ENCODE measurements around the gene CAMTA1.

CAMTA1 gene

DNA sequence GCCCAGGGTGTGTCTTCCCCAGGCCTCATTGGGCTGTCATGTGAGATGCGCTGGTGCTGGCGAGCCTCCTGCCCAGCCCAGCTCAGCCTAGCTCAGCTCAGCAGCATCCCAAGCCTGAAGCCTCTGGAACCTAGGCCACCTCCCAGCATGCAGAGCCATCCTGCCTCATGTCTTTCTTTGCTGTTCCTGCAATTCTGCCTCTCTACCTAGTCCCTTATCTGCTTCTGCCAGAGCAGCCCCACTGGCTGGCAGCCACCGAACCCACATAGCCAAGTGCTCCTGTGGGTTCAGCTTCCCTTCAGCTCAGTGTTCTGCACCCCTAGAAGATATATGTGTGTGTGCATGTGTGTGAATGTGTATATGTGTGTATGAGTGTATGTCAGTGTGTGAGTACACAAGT is 694.3 kb downstream of the CAMTA1 start:
- H3K4me3 ChIP-seq (ENCODE audit: low read length): no peak overlapping the region
- no peak for DNase-seq (ENCODE audit: low read depth)
- TF ChIP-seq, protein P1, sequence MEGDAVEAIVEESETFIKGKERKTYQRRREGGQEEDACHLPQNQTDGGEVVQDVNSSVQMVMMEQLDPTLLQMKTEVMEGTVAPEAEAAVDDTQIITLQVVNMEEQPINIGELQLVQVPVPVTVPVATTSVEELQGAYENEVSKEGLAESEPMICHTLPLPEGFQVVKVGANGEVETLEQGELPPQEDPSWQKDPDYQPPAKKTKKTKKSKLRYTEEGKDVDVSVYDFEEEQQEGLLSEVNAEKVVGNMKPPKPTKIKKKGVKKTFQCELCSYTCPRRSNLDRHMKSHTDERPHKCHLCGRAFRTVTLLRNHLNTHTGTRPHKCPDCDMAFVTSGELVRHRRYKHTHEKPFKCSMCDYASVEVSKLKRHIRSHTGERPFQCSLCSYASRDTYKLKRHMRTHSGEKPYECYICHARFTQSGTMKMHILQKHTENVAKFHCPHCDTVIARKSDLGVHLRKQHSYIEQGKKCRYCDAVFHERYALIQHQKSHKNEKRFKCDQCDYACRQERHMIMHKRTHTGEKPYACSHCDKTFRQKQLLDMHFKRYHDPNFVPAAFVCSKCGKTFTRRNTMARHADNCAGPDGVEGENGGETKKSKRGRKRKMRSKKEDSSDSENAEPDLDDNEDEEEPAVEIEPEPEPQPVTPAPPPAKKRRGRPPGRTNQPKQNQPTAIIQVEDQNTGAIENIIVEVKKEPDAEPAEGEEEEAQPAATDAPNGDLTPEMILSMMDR (IDR thresholded peaks at IDR 0.05; ENCODE audit: insufficient read depth, low read depth, low read length, missing control alignments): no peak

DNA sequence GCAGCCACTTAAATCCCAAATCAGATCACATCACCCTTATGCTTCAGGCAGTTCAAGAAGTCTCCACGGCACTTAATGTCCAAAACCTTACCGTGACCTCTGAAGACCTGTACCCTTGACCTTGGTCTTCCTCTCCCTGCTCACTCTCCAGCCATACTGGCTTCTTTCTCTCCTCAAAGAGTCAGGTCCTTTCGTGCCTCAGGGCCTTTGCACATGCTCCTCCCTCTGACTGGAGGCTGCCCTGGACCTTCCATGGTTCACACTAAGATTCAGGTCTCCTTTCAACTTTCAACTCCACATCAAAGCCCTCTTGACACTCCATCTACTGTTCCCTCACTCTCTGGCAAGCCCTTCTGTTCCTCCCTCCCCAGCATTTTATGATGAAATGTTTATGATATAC is 695.9 kb downstream of the CAMTA1 start:
- TF ChIP-seq, protein P1 (IDR thresholded peaks at IDR 0.05; ENCODE audit: insufficient read depth, low read depth, low read length, missing control alignments): no peak
- no peak for DNase-seq (ENCODE audit: low read depth)
- H3K4me3 ChIP-seq (ENCODE audit: low read length): no peak overlapping the region

DNA sequence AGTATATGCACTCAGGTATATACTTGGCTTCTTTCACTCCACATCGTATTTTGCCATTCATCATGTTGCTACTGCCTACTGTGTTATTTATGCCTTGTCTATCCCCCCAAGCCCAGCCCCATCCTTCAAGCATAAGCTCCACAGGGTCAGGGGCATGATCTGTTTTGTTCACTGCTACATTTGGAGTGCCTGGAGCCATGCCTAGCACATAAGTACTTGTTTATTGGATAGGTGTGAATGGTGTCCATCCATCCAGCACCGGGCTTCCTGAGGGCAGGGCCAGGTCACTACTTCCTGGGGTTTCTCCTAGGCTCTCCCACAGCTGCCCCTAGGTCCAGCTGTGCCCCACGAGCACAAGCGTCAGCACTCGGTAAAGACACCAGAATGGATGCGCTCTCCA is 696.8 kb downstream of the CAMTA1 start:
- TF ChIP-seq, protein P1 (IDR thresholded peaks at IDR 0.05; ENCODE audit: insufficient read depth, low read depth, low read length, missing control alignments): no peak
- H3K4me3 ChIP-seq (ENCODE audit: low read length): no peak overlapping the region
- DNase-seq (ENCODE audit: low read depth): no peak

DNA sequence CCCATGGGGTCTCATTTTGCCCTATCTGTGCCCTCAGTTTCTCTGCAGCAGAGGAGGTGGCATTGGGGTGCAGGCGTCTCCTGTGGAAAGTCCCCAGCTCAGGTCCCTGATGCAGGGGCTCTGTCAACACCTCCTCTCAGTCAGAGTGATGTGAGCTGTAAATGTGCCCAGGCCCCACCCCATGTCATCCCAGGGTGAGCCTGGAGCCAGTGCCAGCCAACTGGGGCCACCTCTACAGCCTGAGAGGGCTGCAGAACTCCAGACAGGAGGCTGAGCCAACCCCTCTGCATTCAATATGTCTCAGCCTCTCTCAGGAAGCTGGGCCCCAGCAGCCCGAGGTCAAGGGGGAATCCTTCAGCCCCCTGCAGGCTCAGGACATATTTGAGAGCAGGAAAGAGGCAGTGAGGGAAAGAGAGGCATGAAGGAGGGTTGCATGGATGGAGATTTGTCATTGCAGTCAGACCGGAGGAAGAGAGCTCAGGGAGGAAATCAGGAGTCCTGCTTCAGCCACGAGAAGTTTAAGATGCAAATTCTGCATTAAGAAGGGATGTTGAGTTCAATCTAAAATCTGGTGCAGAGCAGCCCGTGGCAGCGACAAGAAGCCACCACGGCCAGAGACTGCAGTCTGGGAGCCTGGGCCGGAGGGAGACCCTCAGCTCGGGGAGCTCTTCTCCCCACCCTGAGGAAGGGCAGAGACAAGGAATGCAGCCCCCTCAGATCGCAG is 697.7 kb downstream of the CAMTA1 start:
- TF ChIP-seq, protein P1 (IDR thresholded peaks at IDR 0.05; ENCODE audit: insufficient read depth, low read depth, low read length, missing control alignments): no peak
- DNase-seq (ENCODE audit: low read depth): no peak
- H3K4me3 ChIP-seq (ENCODE audit: low read length): no peak overlapping the region

DNA sequence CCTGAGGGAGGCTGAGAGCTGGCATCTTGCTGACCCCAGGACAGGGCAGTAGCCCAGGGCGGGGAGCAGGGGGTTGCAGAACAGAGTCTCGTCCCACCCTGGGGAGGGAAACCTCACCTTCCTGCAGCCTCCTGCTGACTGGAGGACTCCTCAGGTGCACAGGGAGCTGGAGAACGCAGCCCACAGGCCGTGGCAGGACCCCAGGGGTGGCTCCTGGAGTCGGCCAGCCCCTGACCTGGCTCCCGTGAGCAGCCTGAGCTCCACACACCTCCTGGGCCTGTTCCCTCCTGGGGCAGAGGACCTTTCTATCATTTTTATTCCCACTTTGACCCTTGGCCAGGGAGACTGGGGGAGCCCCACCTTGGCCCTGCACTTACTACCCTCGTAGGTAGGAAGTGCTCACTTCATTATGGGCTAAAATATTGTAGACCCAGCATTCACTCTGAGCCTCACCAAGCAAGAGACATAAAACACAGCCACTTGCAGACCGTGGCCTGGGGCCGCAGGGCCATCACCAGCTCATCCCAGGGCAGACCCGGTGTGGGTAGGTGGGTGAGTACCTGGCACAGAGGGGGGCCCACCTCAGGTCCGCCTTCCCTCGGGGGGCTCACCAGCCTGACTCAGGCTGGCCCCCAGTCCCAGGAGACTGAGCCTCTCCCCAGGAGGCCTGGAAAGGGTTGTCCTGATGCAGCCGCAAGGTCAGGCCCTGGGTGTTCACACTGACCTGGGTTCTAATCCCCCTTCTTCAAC is 698.6 kb downstream of the CAMTA1 start:
- DNase-seq (ENCODE audit: low read depth): no peak
- TF ChIP-seq, protein P1 (IDR thresholded peaks at IDR 0.05; ENCODE audit: insufficient read depth, low read depth, low read length, missing control alignments): no peak
- H3K4me3 ChIP-seq (ENCODE audit: low read length): no peak overlapping the region

DNA sequence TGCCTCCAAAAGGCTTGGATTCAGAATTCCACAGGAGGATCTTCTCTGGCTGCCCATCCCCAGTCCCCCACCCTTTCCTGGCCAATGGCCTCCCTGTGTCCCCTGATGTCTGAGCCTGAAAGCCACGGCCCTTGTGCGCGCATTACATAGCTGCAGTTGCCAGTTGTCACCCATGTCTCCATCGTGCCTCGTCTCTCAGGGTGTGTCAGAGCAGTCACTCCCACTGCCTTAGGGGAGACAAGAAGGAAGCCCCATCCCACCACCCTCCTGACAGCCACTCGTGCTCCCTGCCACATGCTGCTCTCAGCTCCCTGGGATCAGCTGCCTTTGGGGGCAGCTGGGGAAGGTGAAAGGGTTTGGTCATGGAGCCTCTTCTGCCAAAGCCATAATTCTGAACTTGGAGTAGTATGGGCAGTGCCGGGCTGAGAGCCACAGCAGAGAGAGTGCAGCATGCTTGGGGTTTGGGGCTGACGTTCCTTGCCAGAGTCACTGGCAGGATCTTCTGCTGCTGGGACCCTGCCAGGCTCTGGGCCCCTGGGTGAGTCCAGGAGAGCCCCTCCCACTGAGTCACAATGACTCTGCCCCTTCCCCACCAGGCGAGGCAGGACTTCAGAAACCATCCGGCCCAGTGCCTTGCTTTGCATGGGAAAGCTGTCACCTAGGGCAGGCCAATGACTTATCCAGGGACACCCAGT is 700.0 kb downstream of the CAMTA1 start:
- no peak overlapping the region for H3K4me3 ChIP-seq (ENCODE audit: low read length)
- DNase-seq (ENCODE audit: low read depth): no peak
- TF ChIP-seq, protein P1 (IDR thresholded peaks at IDR 0.05; ENCODE audit: insufficient read depth, low read depth, low read length, missing control alignments): no peak

Measured in epithelial cell of esophagus (primary cell).